Stimulated activated CD4-positive, alpha-beta T cell treated with anti-CD3 and anti-CD28 coated beads, Interleukin-2, amount 100 ng/mL, for 24 hours (primary cell): Measurements from ENCODE around the gene FHOD3.

Experiments used
- DNase-seq, 2 donors: peaks; one replicate each; pipeline ENCODE4 v3.0.0-alpha.2; 2020

The FHOD3 gene

GRCh38 chr18:36769611-36770314 is 472.2 kb downstream of the FHOD3 start:
- DNase-seq = peak in 1 of 2 donors; percentile 39

GRCh38 chr18:36770315-36770946 is 472.9 kb downstream of the FHOD3 start:
- DNase-seq = no peak

GRCh38 chr18:36771245-36771644 is 473.7 kb downstream of the FHOD3 start:
- DNase-seq = no peak

- no peak for DNase-seq
Measured at GRCh38 chr18:36772241-36772723, 474.8 kb downstream of the FHOD3 start.

GRCh38 chr18:36775396-36775795 is 477.9 kb downstream of the FHOD3 start:
- no peak for DNase-seq

- no peak for DNase-seq
Measured at GRCh38 chr18:36776650-36777049, 479.1 kb downstream of the FHOD3 start.

GRCh38 chr18:36777566-36777965 is 480.1 kb downstream of the FHOD3 start:
- no peak for DNase-seq

- no peak for DNase-seq
Measured at GRCh38 chr18:36780748-36781147, 483.2 kb downstream of the FHOD3 start.

GRCh38 chr18:36782710-36783109 is 485.2 kb downstream of the FHOD3 start:
- no peak for DNase-seq

- no peak for DNase-seq
Measured at GRCh38 chr18:36783792-36784191, 486.3 kb downstream of the FHOD3 start.

- DNase-seq = no peak
Measured at GRCh38 chr18:36786686-36787085, 489.2 kb downstream of the FHOD3 start.

- DNase-seq = no peak
Measured at GRCh38 chr18:36792634-36793283, 495.2 kb downstream of the FHOD3 start.

- DNase-seq = no peak
Measured at GRCh38 chr18:36798738-36799473, 501.4 kb downstream of the FHOD3 start.

- DNase-seq = no peak
Measured at GRCh38 chr18:36805105-36805504, 507.6 kb downstream of the FHOD3 start.

- DNase-seq = no peak
Measured at GRCh38 chr18:36808681-36809080, 511.2 kb downstream of the FHOD3 start.

GRCh38 chr18:36809590-36810381 is 512.3 kb downstream of the FHOD3 start:
- peak; percentile 12 to 21 for DNase-seq

- DNase-seq = no peak
Measured at GRCh38 chr18:36811430-36811829, 513.9 kb downstream of the FHOD3 start.

- DNase-seq = no peak
Measured at GRCh38 chr18:36811955-36812354, 514.4 kb downstream of the FHOD3 start.

- DNase-seq = no peak
Measured at GRCh38 chr18:36812678-36813077, 515.2 kb downstream of the FHOD3 start.

- no peak for DNase-seq
Measured at GRCh38 chr18:36813101-36813775, 515.7 kb downstream of the FHOD3 start.

GRCh38 chr18:36813824-36814223 is 516.3 kb downstream of the FHOD3 start:
- DNase-seq = no peak

GRCh38 chr18:36814994-36815393 is 517.5 kb downstream of the FHOD3 start:
- DNase-seq = no peak
